GM12864 (cell line): ENCODE data around the gene LIG1.
A peak's percentile ranks its signal among the peaks of the same experiment; 100 is the strongest.

Experiments
- DNase-seq: peaks from one replicate; pipeline ENCODE4 v3.0.0-alpha.2; 2011; ENCODE audit warnings: low read depth
- H3K4me3 ChIP-seq: 2 replicates; pipeline ENCODE4 v1.5.1; 2011; ENCODE audit warnings: mild to moderate bottlenecking, low read depth, low read length, control low read depth
- TF ChIP-seq, protein P1 (sequence below): IDR thresholded peaks from 2 replicates; pipeline ENCODE4 v1.5.1; 2011; ENCODE audit warnings: low read depth, mild to moderate bottlenecking, moderate library complexity, low read length, control low read depth, inconsistent platforms; ENCODE audit errors: missing control alignments

The LIG1 gene

GRCh38 chr19:48170817-48171347, 738 bp upstream of the LIG1 start:
- no peak for DNase-seq
- TF ChIP-seq, protein P1, sequence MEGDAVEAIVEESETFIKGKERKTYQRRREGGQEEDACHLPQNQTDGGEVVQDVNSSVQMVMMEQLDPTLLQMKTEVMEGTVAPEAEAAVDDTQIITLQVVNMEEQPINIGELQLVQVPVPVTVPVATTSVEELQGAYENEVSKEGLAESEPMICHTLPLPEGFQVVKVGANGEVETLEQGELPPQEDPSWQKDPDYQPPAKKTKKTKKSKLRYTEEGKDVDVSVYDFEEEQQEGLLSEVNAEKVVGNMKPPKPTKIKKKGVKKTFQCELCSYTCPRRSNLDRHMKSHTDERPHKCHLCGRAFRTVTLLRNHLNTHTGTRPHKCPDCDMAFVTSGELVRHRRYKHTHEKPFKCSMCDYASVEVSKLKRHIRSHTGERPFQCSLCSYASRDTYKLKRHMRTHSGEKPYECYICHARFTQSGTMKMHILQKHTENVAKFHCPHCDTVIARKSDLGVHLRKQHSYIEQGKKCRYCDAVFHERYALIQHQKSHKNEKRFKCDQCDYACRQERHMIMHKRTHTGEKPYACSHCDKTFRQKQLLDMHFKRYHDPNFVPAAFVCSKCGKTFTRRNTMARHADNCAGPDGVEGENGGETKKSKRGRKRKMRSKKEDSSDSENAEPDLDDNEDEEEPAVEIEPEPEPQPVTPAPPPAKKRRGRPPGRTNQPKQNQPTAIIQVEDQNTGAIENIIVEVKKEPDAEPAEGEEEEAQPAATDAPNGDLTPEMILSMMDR, result no peak

DNA sequence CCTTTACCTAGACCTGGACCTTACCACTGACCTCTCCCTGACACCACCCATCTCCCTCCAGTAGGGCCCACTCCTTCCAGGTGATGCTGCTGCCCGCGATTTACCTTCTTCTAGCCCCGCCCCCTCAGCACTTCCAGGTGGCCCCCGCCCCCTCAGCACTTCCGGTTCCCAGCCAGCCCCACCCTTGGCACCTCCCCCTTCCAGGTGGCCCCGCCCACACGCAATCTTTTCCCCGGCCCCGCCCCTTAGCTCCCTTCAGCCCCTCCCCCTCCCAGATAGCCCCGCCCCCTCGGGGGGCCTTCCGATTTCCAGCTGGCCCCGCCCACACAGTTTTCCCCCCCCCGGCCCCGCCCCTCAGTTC, 586 bp downstream of the LIG1 start:
- TF ChIP-seq, protein P1, result no peak
- H3K4me3 ChIP-seq, result peak overlapping the region; percentile 98
- DNase-seq, result no peak

More at GRCh38 chr19:48170817-48171347, 738 bp upstream of the LIG1 start:
- peak overlapping the region; percentile 98 for H3K4me3 ChIP-seq

DNA sequence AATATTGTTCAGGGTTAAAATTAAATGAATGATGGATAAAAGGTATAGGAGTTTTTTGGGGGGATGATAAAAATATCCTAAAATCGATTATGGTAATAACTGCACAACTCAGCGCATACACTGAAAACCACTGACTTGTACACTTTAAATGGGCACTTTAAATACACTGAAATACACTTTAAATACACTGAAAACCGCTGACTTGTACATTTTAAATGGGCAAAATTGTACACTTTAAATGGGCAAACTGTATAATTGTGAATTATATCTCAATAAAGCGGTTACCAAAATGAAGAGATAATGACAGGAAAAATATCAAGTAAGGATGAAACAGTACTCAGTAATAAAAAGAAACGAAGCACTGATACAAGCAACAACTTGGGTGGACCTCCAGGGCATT, 1.5 kb downstream of the LIG1 start:
- no peak for DNase-seq
- no peak overlapping the region for H3K4me3 ChIP-seq
- TF ChIP-seq, protein P1, result no peak

GRCh38 chr19:48158210-48158790, 11.8 kb downstream of the LIG1 start:
- no peak overlapping the region for H3K4me3 ChIP-seq
- DNase-seq, result no peak
- TF ChIP-seq, protein P1, result no peak

DNA sequence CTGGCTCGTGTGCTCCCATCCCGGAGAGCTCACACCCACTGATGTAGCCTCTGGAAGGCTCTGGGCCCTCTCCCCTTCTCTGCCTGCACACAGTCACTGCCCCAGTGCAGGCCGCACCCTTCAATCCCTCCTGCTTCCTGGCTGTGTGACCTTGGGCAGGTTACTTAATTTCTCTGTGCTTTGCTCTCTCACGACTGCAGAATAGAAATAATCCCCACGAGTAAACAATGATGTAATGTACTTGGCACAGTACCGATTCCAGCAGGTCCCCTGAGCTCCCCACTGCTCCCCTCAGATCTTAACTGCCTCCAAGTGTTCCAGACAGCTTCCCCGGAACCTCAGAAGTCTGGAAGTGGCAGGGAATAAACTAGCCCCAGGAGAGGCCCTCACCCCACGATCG, 16.1 kb downstream of the LIG1 start:
- no peak overlapping the region for H3K4me3 ChIP-seq
- TF ChIP-seq, protein P1, result no peak
- no peak for DNase-seq

DNA sequence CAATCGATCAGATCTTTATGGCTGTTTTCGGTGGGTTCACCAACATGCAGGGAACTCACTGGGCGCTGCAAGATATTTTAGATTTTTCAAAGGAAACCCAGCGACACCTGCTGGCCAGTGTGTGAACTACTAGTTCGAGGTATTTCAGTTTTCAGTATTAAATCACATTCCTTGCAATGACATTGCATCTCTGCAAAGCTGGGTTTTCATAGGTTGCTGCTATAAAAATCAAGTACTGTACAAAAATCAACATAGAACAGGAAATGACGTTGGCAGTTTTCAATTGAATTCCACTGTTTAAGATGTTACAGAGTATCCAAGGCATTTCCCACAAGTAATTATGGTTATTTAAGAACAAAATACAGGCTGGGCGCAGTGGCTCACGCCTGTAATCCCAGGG, 17.6 kb downstream of the LIG1 start:
- TF ChIP-seq, protein P1, result peak; percentile 72
- H3K4me3 ChIP-seq, result no peak overlapping the region
- DNase-seq, result no peak

- TF ChIP-seq, protein P1, result no peak
- no peak for DNase-seq
- H3K4me3 ChIP-seq, result no peak overlapping the region
Measured at GRCh38 chr19:48149430-48149829, 20.7 kb downstream of the LIG1 start.
